Endothelial cell of umbilical vein (primary cell): ENCODE data around the gene HCN2. TPM values are rescaled to one million over a fixed set of nuclear protein-coding genes. Genes with fewer than 3 reads are reported as not detected.

ENCODE experiments used
- BruUV-seq: library from RNA; stranded (reverse); fragments of 400-500 nt; replicated peaks from 2 replicates; lab custom pipeline; 2021; lab: Mats Ljungman, UMichigan
- CTCF ChIA-PET: fragments of 300-600, 350-600 bp; sonication (Branson Sonifier 250); formaldehyde crosslinking; loops from one replicate; lab custom pipeline; 2021; ENCODE audit warnings: antibody characterized with exemption, inconsistent platforms; lab: Charles Lee
- POLR2A ChIA-PET: fragments of 300-600, 350-600 bp; sonication (Branson Sonifier 250); formaldehyde crosslinking; loops from one replicate; lab custom pipeline; 2021; ENCODE audit warnings: antibody characterized with exemption, inconsistent platforms; lab: Charles Lee
- DNase-seq: peaks from one replicate; pipeline ENCODE4 v3.0.0-alpha.2; 2011; ENCODE audit warnings: low read depth, low spot score
- FAIRE-seq: peaks from 2 replicates; lab custom pipeline; 2011; peaks lifted over from hg19 to GRCh38; lab: Jason Lieb, UNC
- H2AFZ ChIP-seq: 2 replicates; pipeline ENCODE4 v1.6.0; 2012; ENCODE audit warnings: low read depth, low read length, control low read depth, inconsistent platforms
- H3K27ac ChIP-seq: 2 replicates; pipeline ENCODE4 v1.5.1; 2011; ENCODE audit warnings: low read depth, mild to moderate bottlenecking, control low read depth, low read length, moderate library complexity; ENCODE audit not compliant: insufficient read depth
- H3K27me3 ChIP-seq, 2 experiments: 2 replicates each; pipeline versions ENCODE4 v1.6.0 to v1.6.1; 2011; ENCODE audit warnings: low read length in 2 of 2, mixed read lengths in 1 of 2; ENCODE audit not compliant: control insufficient read depth in 2 of 2, insufficient read depth in 2 of 2
- H3K36me3 ChIP-seq, 2 experiments: 2 replicates in 1 of 2; 3 replicates in 1 of 2; pipeline ENCODE4 v1.5.1; 2011; ENCODE audit warnings: low read length in 2 of 2, mild to moderate bottlenecking in 1 of 2, moderate library complexity in 1 of 2; ENCODE audit not compliant: control insufficient read depth in 2 of 2, insufficient read depth in 2 of 2; ENCODE audit errors: extremely low read depth in 1 of 2
- H3K4me1 ChIP-seq: 3 replicates; pipeline ENCODE4 v1.5.1; 2011; ENCODE audit warnings: mild to moderate bottlenecking, low read length; ENCODE audit not compliant: control insufficient read depth, insufficient read depth; ENCODE audit errors: extremely low read depth
- H3K4me2 ChIP-seq: 2 replicates; pipeline ENCODE4 v1.6.1; 2011; ENCODE audit warnings: low read length, control low read depth, mixed read lengths; ENCODE audit not compliant: insufficient read depth
- H3K4me3 ChIP-seq, 3 experiments: fragments of 200-600 bp in 1 of 3; sonication (generic), shearing (Covaris generic) in 1 of 3; replicated peaks in 1 of 3; 2 replicates each; pipeline ENCODE4 v1.5.1; 2011 to 2016; ENCODE audit warnings: control low read depth in 3 of 3, low read length in 3 of 3, mild to moderate bottlenecking in 2 of 3, inconsistent platforms in 1 of 3, low read depth in 1 of 3, moderate library complexity in 1 of 3; ENCODE audit not compliant: insufficient read depth in 1 of 3
- H3K79me2 ChIP-seq: 2 replicates; pipeline ENCODE4 v1.6.0; 2012; ENCODE audit warnings: low read length, inconsistent platforms; ENCODE audit not compliant: control insufficient read depth, insufficient read depth
- H3K9ac ChIP-seq: replicated peaks from 2 replicates; pipeline ENCODE3; 2011; ENCODE audit warnings: low read length, control low read depth; ENCODE audit not compliant: insufficient read depth; ENCODE audit errors: extremely low read depth
- H3K9me1 ChIP-seq: replicated peaks from 3 replicates; pipeline ENCODE4 v1.6.0; 2011; ENCODE audit warnings: mild to moderate bottlenecking, low read length; ENCODE audit not compliant: control insufficient read depth, insufficient read depth; ENCODE audit errors: extremely low read depth
- H3K9me3 ChIP-seq: replicated peaks from 2 replicates; pipeline ENCODE4 v1.5.1; 2012; ENCODE audit warnings: low read length, inconsistent platforms; ENCODE audit not compliant: control insufficient read depth, insufficient read depth
- H4K20me1 ChIP-seq: replicated peaks from 2 replicates; pipeline ENCODE3; 2011; ENCODE audit warnings: mild to moderate bottlenecking, low read length; ENCODE audit not compliant: control insufficient read depth, insufficient read depth; ENCODE audit errors: extremely low read depth
- EZH2 ChIP-seq: IDR thresholded peaks from 2 replicates; pipeline ENCODE4 v1.6.1; 2012; ENCODE audit warnings: borderline replicate concordance, low read depth, mild to moderate bottlenecking, moderate library complexity, low read length, inconsistent platforms; ENCODE audit not compliant: severe bottlenecking
- FOS ChIP-seq: IDR thresholded peaks from 2 replicates; pipeline ENCODE4 v1.6.1; 2011; ENCODE audit warnings: mild to moderate bottlenecking, low read length, moderate library complexity, borderline replicate concordance; ENCODE audit not compliant: insufficient read depth
- GATA2 ChIP-seq: IDR thresholded peaks from 2 replicates; pipeline ENCODE4 v1.7.0; 2011; ENCODE audit warnings: low read depth, mild to moderate bottlenecking, moderate library complexity, mixed read lengths, low read length; ENCODE audit not compliant: insufficient read length, insufficient read depth
- JUN ChIP-seq: IDR thresholded peaks from 2 replicates; pipeline ENCODE4 v1.6.1; 2011; ENCODE audit warnings: borderline replicate concordance, low read depth; ENCODE audit not compliant: insufficient read length, insufficient read depth
- MYC ChIP-seq: IDR thresholded peaks from one replicate; pipeline ENCODE4 v1.6.1; 2011; ENCODE audit warnings: mild to moderate bottlenecking, low read depth, low read length
- POLR2A ChIP-seq: IDR thresholded peaks from 2 replicates; pipeline ENCODE4 v1.6.1; 2012; ENCODE audit warnings: low read depth, mild to moderate bottlenecking, control low read depth, low read length
- POLR2AphosphoS5 ChIP-seq: IDR thresholded peaks from 2 replicates; pipeline ENCODE4 v1.6.1; 2012; ENCODE audit warnings: low read depth, mild to moderate bottlenecking, control low read depth, low read length, moderate library complexity; ENCODE audit not compliant: insufficient read depth
- dilution Hi-C: fragments of 300-500 bp; cut with MboI; formaldehyde crosslinking; loops from one replicate; pipeline ENCODE4 v1.15.0; 2019; ENCODE audit warnings: low sequenced_read_pairs; ENCODE audit not compliant: extremely low pct_ligation_motif_present
- intact Hi-C: fragments of 100-400 bp; cut with micrococcal nuclease; formaldehyde crosslinking; loops from one replicate; pipeline ENCODE4 v1.10.0; 2022
- polyA plus RNA-seq, 4 experiments: library from polyadenylated mRNA; depleted of rRNA in 3 of 4; stranded (reverse) in 3 of 4; unstranded in 1 of 4; fragments of >200 nt; gene quantifications; 2 replicates each; pipeline versions ENCODE4 v1.2.1 to v1.2.3, GENCODE V29; 2011 to 2012; ENCODE audit warnings: missing spikeins in 1 of 4
- total RNA-seq: library from RNA; stranded (reverse); gene quantifications from 2 replicates; pipeline ENCODE4 v1.2.3, GENCODE V29; 2021
- TF ChIP-seq, protein P1 (sequence below), 2 donors: IDR thresholded peaks; 1 replicate in 1 of 2; 2 replicates in 1 of 2; pipeline ENCODE4 v1.5.1; 2011; ENCODE audit warnings: low read length in 2 of 2, mild to moderate bottlenecking in 2 of 2, moderate library complexity in 2 of 2, control low read depth in 1 of 2, inconsistent platforms in 1 of 2, low read depth in 1 of 2; ENCODE audit not compliant: insufficient read depth in 1 of 2; ENCODE audit errors: extremely low read depth in 1 of 2
- TF ChIP-seq, protein P2 (sequence below): IDR thresholded peaks from 2 replicates; pipeline ENCODE4 v1.6.1; 2011; ENCODE audit not compliant: insufficient read depth, insufficient read length

Gene HCN2
- total and polyA plus RNA-seq, 2 donors (not counting 3 experiments of a cell fraction or from before 2014, with no cell fraction given): 0.18 to 0.53 TPM

DNA sequence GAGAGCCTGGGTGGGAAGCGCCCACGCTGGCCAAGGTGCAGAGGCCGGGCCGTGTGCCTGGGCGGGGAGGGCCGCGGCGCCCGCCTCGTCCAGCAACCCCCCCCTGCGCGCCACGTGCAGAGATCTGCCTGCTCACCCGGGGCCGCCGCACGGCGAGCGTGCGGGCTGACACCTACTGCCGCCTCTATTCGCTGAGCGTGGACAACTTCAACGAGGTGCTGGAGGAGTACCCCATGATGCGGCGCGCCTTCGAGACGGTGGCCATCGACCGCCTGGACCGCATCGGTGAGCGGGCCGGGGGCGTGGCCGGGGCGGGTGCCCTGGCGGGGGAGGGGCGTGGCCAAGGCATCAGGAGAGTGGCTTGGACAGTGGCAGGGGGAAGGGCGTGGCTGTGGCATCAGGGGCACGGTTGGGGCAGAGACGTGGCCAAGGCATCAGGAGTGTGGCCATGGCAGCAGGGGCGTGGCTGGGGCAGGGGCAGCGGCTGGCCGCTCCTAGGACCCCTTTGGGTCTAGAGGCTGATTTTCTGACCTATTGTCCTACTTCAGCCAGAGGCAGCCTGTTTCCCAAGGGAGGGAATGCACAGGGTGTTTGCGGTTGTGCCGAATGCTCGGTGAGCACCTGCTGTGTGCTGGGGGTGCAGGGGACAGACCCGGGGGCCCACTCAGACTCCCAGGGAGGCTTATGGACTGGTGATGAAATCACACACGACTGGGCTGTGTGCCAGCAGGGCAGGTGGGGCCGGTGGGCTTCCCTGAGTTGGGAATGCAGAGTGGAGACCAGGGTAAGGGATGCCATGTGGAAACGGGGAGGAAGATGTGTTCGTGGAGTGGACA lies 24.3 kb downstream of the HCN2 start:
- dilution Hi-C loops: no loop called here
- TF ChIP-seq EZH2 (no peak), POLR2A (no peak), MYC (no peak), GATA2 (no peak), POLR2AphosphoS5 (no peak), FOS (no peak), JUN (no peak)
- TF ChIP-seq, protein P1, sequence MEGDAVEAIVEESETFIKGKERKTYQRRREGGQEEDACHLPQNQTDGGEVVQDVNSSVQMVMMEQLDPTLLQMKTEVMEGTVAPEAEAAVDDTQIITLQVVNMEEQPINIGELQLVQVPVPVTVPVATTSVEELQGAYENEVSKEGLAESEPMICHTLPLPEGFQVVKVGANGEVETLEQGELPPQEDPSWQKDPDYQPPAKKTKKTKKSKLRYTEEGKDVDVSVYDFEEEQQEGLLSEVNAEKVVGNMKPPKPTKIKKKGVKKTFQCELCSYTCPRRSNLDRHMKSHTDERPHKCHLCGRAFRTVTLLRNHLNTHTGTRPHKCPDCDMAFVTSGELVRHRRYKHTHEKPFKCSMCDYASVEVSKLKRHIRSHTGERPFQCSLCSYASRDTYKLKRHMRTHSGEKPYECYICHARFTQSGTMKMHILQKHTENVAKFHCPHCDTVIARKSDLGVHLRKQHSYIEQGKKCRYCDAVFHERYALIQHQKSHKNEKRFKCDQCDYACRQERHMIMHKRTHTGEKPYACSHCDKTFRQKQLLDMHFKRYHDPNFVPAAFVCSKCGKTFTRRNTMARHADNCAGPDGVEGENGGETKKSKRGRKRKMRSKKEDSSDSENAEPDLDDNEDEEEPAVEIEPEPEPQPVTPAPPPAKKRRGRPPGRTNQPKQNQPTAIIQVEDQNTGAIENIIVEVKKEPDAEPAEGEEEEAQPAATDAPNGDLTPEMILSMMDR (IDR thresholded peaks at IDR 0.05; ENCODE audit: extremely low read depth in 1 of 2, insufficient read depth in 1 of 2, low read depth in 1 of 2, low read length in 2 of 2): no peak
- TF ChIP-seq, protein P2, sequence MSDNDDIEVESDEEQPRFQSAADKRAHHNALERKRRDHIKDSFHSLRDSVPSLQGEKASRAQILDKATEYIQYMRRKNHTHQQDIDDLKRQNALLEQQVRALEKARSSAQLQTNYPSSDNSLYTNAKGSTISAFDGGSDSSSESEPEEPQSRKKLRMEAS: no peak
- Histone ChIP-seq H3K9ac (no peak overlapping the region), H3K4me1 (peaks cover 8% of the 10 kb centered on the region), H3K79me2 (no peaks in the 10 kb centered on the region), H3K9me1 (no peaks in the 10 kb centered on the region), H3K9me3 (no peaks in the 10 kb centered on the region), H3K4me3 (no peak overlapping the region), H3K4me2 (no peak overlapping the region), H3K27me3 (no peaks in the 10 kb centered on the region), H4K20me1 (no peaks in the 10 kb centered on the region), H3K27ac (no peak overlapping the region), H2AFZ (no peak overlapping the region), H3K36me3 (peaks cover 3 to 5% of the 10 kb centered on the region in 2 experiments)
- no TSS peak for BruUV-seq
- no peak for FAIRE-seq
- ChIA-PET POLR2A (no interaction called here), CTCF (no interaction called here)
- intact Hi-C loops: no loop called here
- DNase-seq: no peak
